HG03342 (cell line): Measurements from ENCODE around the gene DRG2.

Experiments used
- ATAC-seq: cut with Tn5 transposase; IDR thresholded peaks from one replicate; pipeline ENCODE4 v1.9.1; 2021; ENCODE audit warnings: mild to moderate bottlenecking, moderate library complexity; ENCODE audit not compliant: unreplicated experiment

Gene DRG2

GRCh38 chr17:18142417-18142816 is 54.7 kb downstream of the DRG2 start:
- no peak for ATAC-seq

DNA sequence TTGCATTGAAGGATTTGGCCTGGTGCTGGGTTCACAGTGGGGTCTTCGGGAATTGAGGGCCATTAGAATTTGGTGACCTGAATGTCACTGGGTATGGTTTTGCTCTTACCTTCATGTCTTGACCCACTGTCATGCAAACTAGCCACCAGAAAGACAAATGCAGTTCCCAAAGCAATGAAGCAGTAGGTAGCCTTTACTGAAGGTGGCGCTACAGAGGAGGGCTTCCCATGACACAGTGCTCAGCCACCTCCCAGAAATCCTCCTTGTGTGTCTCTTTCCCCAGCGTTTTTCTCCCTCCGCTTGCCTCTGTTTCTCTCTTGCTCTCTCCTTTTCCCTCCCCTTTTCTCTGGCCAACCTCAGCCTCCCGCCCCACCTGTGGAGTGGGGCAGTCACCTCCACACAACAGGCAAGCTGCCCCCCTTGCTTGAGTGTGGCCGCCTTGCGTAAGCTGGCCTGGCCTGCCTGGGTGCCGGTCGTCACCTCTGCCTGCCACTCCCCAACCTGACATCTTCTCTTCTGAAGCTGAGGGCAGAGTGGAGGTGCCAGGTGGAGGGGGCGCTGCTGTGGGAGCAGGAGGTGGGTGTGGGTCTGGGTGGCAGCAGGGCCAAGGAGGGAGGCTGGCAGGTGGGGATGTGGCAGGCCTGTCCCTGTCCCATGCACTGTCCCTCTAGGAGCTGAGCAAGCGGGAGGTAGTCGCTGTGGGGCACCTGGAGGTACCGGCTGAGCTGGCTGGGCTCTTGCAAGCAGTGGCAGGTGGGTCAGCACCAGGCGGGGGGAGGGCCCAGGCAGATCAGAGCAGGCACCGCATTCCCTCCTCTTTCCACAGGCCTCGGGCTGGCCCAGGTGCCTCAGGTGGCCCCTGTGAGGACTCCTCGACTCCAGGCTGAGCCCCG is 55.5 kb downstream of the DRG2 start:
- no peak for ATAC-seq

- ATAC-seq = no peak
Observed at GRCh38 chr17:18144261-18144660, 56.5 kb downstream of the DRG2 start.

DNA sequence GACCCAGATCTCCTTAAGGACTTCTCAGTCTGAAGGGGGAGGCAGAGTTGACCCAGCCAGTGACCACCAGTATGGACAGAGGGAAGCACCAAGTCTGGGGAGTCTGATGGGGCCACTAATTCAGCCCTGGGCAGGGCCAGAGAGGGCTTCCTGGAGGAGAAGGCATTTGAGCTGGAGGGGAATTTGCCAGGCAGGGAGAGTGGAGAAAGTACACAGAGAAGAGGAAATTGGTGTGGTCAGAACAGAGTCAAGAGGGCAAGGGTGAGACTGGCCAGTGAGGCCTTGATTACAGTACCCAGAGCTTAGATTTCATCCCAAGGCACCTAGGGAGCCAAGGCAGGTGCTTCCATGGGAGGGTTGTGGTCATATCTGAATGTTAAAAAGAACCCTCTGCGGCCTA is 57.1 kb downstream of the DRG2 start:
- no peak for ATAC-seq

DNA sequence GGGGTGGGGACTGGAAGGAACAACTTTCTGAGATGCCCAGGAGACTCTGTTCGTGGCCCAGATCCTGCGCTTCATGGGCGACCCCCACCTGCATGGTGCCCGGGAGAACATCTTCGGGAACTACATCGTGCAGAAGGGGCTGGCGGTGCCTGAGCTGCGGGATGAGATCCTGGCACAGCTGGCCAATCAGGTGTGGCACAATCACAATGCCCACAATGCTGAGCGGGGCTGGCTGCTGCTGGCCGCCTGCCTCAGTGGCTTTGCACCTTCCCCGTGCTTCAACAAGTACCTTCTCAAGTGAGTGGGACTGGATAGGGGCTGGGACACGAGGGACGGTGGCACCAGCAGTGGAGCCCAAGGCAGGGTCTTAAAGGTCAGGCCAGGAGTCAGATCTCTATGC is 58.1 kb downstream of the DRG2 start:
- no peak for ATAC-seq

- no peak for ATAC-seq
Observed at GRCh38 chr17:18146259-18146658, 58.5 kb downstream of the DRG2 start.

- no peak for ATAC-seq
Observed at GRCh38 chr17:18146980-18147379, 59.2 kb downstream of the DRG2 start.

- no peak for ATAC-seq
Observed at GRCh38 chr17:18148586-18148985, 60.8 kb downstream of the DRG2 start.

GRCh38 chr17:18151290-18151689 is 63.5 kb downstream of the DRG2 start:
- no peak for ATAC-seq

DNA sequence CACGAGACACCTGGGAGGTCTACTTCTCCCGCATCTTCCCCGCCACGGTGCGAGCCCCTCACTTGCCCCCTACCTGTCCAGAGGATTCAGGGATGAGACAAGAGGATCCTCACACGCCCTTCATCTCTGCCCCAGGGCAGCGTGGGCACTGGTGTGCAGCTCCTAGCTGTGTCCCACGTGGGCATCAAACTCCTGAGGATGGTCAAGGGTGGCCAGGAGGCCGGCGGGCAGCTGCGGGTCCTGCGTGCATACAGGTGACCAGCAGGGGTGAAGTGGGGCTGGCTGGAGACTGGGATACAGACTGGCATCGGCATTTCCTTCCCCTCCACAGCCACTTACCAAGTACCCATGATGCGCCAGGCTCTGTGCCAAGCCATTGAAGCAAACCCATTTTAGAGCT is 67.4 kb downstream of the DRG2 start:
- ATAC-seq = no peak

GRCh38 chr17:18156171-18156975 is 68.6 kb downstream of the DRG2 start:
- no peak for ATAC-seq

GRCh38 chr17:18156976-18157280 is 69.2 kb downstream of the DRG2 start:
- no peak for ATAC-seq
